22Rv1 (cell line): ENCODE data around the gene TULP3.

Source experiments
- H3K27ac ChIP-seq: fragments of 450-650 bp; 2 replicates; pipeline ENCODE4 v1.5.1; 2017
- CTCF ChIP-seq: fragments of 450-650 bp; IDR thresholded peaks from 2 replicates; pipeline ENCODE4 v1.5.1; 2017; ENCODE audit warnings: mild to moderate bottlenecking
- ZFX ChIP-seq: fragments of 450-650 bp; IDR thresholded peaks from 2 replicates; pipeline ENCODE4 v1.6.1; 2017; ENCODE audit warnings: antibody characterized with exemption, borderline replicate concordance

Gene TULP3

GRCh38 chr12:2967651-2968050 lies 77.0 kb downstream of the TULP3 start:
- no peak for TF ChIP-seq CTCF
- TF ChIP-seq ZFX, result no peak
- H3K27ac ChIP-seq, result no peak overlapping the region

DNA sequence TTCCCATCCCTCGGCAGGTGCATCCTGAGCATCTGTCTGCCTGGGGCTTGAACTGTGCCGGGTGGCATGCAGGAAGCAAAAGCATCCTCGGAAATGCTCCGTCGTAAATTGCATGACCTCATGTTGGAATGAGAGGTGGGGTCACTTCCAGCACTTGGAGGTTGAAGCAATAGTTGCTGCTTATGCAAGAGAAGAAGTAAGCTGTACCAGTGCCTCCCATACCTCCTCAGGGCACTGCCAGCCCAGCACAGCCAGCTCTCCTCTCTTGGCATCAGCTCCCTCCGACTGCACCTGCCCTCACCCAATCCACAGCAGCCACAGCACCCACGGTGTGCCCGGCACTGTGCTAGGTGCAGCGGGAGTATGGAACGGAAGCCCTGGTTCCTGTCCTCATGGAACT lies 80.1 kb downstream of the TULP3 start:
- TF ChIP-seq ZFX, result no peak
- no peak for TF ChIP-seq CTCF
- no peak overlapping the region for H3K27ac ChIP-seq

DNA sequence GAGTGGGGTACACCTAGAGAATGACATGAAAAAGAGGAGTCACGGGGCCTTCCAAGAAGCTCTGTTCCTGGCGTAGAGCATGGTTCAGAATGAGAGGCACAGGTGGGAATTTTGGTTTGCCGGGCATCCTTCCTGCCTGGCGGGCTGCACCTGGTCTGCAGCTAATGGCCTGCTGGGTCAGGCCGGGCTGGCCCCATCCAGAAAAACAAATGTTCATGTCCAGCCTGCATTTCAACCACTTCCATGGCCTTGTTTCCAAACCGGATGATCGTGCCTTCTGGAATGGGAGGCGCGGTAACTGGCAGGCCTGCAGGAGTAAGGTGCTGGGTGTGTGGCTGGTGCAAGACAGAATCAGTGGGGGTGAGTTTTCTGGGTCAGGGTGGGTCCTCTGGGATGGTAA lies 82.9 kb downstream of the TULP3 start:
- H3K27ac ChIP-seq, result no peak overlapping the region
- no peak for TF ChIP-seq ZFX
- no peak for TF ChIP-seq CTCF

DNA sequence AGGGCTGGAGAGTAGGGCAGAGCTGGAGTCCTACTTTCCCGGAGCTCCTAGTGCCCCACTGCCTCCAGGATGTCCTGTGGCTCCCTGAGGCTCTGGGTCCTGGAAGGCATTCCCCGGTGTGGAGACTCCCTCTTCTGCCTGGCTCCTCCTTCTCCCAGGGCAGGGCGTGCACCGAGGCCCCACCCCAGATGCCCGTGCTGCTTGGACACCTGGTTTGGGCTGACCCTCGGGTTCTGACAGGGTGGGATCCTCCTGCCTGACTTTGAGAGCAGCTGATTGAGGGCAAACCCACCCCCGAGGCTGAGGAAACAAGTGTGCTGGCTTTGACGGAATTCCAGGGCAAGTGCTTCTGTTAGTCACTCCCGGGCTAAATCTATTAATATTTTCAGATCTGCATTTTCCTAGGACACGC lies 83.9 kb downstream of the TULP3 start:
- H3K27ac ChIP-seq, result no peak overlapping the region

GRCh38 chr12:2976581-2976996 lies 85.9 kb downstream of the TULP3 start:
- no peak for TF ChIP-seq ZFX
- no peak for TF ChIP-seq CTCF
- H3K27ac ChIP-seq, result no peak overlapping the region

More for the DNA sequence above, 83.9 kb downstream of the TULP3 start:
- no peak for TF ChIP-seq CTCF
- no peak for TF ChIP-seq ZFX

GRCh38 chr12:2977776-2978175 lies 87.1 kb downstream of the TULP3 start:
- no peak overlapping the region for H3K27ac ChIP-seq
- TF ChIP-seq CTCF, result no peak
- no peak for TF ChIP-seq ZFX

GRCh38 chr12:2979806-2980205 lies 89.1 kb downstream of the TULP3 start:
- no peak overlapping the region for H3K27ac ChIP-seq
- no peak for TF ChIP-seq CTCF
